A673 (cell line): ENCODE results near the gene RAPGEF3. TPM values are rescaled to one million over a fixed set of nuclear protein-coding genes. Genes with fewer than 3 reads are reported as not detected.

ENCODE experiments used
- BruUV-seq: library from RNA; stranded (reverse); fragments of 400-500 nt; replicated peaks from 2 replicates; lab custom pipeline; 2021; lab: Mats Ljungman, UMichigan
- CTCF ChIA-PET: fragments of 300-600 bp; sonication (Branson Sonifier 250); formaldehyde crosslinking; loops from one replicate; lab custom pipeline; 2022; ENCODE audit warnings: antibody characterized with exemption; lab: Charles Lee
- POLR2A ChIA-PET: fragments of 300-600 bp; sonication (Branson Sonifier 250); formaldehyde crosslinking; loops from one replicate; lab custom pipeline; 2022; ENCODE audit warnings: antibody characterized with exemption; ENCODE audit not compliant: low non-redundant PET; lab: Charles Lee
- DNase-seq: peaks from one replicate; pipeline ENCODE4 v3.0.0-alpha.2; 2015; ENCODE audit warnings: low spot score
- H3K27ac ChIP-seq: fragments of 200-600 bp; sonication (generic); 2 replicates; pipeline ENCODE4 v1.5.1; 2016; ENCODE audit warnings: mixed run types, low read depth, mild to moderate bottlenecking, mixed read lengths, antibody characterized with exemption, low read length; ENCODE audit not compliant: poor library complexity, severe bottlenecking
- H3K27me3 ChIP-seq: fragments of 200-600 bp; sonication (generic); replicated peaks from 2 replicates; pipeline ENCODE4 v1.6.1; 2017; ENCODE audit warnings: mixed run types, low read depth, mild to moderate bottlenecking, mixed read lengths, antibody characterized with exemption, low read length; ENCODE audit not compliant: insufficient read depth, poor library complexity
- H3K36me3 ChIP-seq: fragments of 200-600 bp; sonication (generic); 2 replicates; pipeline ENCODE4 v1.6.1; 2016; ENCODE audit warnings: mixed run types, mild to moderate bottlenecking, mixed read lengths, antibody characterized with exemption, low read length; ENCODE audit not compliant: insufficient read depth, poor library complexity, severe bottlenecking
- H3K4me1 ChIP-seq: fragments of 200-600 bp; sonication (generic); 2 replicates; pipeline ENCODE4 v1.6.1; 2017; ENCODE audit warnings: mixed run types, mild to moderate bottlenecking, mixed read lengths, antibody characterized with exemption, low read length; ENCODE audit not compliant: insufficient read depth, poor library complexity, severe bottlenecking
- H3K4me3 ChIP-seq: fragments of 200-600 bp; sonication (generic); 2 replicates; pipeline ENCODE4 v1.5.1; 2016; ENCODE audit warnings: low read depth, mixed run types, mild to moderate bottlenecking, mixed read lengths, low read length; ENCODE audit not compliant: poor library complexity, severe bottlenecking
- H3K9me3 ChIP-seq: fragments of 200-600 bp; sonication (generic); 2 replicates; pipeline ENCODE4 v1.6.1; 2016; ENCODE audit warnings: mixed run types, low read depth, mild to moderate bottlenecking, mixed read lengths, antibody characterized with exemption, low read length; ENCODE audit not compliant: poor library complexity, severe bottlenecking
- EZH2 ChIP-seq: fragments of 200-600 bp; sonication (generic); IDR thresholded peaks from 2 replicates; pipeline ENCODE4 v1.6.1; 2017; ENCODE audit warnings: borderline replicate concordance, low read depth, mild to moderate bottlenecking, mixed read lengths, antibody characterized with exemption, low read length; ENCODE audit not compliant: poor library complexity, severe bottlenecking
- intact Hi-C: fragments of 100-400 bp; cut with micrococcal nuclease; formaldehyde crosslinking; loops from one replicate; pipeline ENCODE4 v1.10.0; 2022; ENCODE audit not compliant: unreplicated experiment
- total RNA-seq: library from RNA; stranded (reverse); gene quantifications from 2 replicates; pipeline ENCODE4 v1.2.3, GENCODE V29; 2021
- TF ChIP-seq, protein P1 (sequence below): fragments of 300-800, 200-600 bp; sonication (generic); conservative IDR thresholded peaks from 2 replicates; pipeline ENCODE4 v1.5.1; 2017; ENCODE audit warnings: low read depth, mild to moderate bottlenecking, antibody characterized with exemption, low read length, moderate library complexity, mixed read lengths

RAPGEF3 gene
- total RNA-seq, 1 experiment from 2014 or later, result 4.3 TPM

DNA sequence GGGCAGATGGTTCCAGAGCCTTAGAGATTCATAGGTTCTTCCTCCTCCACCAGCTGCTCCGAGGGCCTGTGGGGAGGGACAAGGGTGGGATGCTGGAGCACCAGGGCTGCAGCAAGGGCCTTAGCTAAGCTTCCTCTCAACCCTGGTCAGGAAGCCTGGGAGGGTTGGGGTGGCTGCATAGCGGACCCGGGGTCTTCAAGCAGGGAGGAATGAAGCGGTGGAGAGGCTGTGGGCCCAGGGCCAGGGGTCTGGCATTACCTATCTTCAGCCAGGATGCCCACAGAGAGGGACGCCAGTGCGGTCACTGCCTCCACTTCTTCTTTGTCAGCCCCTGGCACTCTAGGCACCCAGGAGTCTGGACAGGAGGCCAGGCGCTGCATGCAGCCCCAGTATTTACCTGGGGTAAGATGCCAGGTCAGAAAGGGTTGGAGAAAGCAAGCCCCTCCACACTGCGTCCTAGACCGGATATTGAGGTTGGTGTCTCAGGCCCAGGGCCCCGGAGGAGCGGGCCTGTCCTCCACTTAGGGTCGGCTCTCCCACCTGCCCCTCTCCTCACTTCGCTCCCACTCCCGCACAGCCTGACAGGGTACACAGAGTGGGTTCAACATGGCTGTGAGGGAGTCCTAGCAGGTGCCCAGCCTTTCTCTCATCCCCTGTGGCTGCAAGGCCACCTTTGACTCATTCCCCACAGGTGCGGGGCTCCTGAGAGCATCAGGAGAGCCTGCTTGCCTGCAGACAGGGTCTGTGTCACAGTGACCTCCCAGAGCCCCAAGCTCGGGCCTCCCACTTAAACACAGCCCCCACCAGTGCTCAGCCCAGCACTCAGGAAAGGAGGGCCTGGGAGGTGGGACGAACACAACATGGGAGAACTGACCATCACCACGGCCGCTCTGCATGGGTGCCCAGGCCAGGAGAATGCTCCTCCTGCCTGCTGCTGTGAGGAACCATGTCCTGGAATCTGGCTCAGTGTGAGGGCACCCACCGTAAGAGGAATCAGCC is 25.4 kb upstream of the RAPGEF3 start:
- BruUV-seq, result no TSS peak
- no peak for TF ChIP-seq EZH2
- intact Hi-C loops, result no loop called here
- no peaks in the 10 kb centered on the region for H3K9me3 ChIP-seq
- peaks cover 65% of the 10 kb centered on the region for H3K36me3 ChIP-seq
- CTCF ChIA-PET, result no interaction called here
- no peaks in the 10 kb centered on the region for H3K4me1 ChIP-seq
- no peak overlapping the region for H3K27ac ChIP-seq
- POLR2A ChIA-PET, result no interaction called here
- no peaks in the 10 kb centered on the region for H3K27me3 ChIP-seq
- H3K4me3 ChIP-seq, result no peak overlapping the region
- DNase-seq, result no peak

DNA sequence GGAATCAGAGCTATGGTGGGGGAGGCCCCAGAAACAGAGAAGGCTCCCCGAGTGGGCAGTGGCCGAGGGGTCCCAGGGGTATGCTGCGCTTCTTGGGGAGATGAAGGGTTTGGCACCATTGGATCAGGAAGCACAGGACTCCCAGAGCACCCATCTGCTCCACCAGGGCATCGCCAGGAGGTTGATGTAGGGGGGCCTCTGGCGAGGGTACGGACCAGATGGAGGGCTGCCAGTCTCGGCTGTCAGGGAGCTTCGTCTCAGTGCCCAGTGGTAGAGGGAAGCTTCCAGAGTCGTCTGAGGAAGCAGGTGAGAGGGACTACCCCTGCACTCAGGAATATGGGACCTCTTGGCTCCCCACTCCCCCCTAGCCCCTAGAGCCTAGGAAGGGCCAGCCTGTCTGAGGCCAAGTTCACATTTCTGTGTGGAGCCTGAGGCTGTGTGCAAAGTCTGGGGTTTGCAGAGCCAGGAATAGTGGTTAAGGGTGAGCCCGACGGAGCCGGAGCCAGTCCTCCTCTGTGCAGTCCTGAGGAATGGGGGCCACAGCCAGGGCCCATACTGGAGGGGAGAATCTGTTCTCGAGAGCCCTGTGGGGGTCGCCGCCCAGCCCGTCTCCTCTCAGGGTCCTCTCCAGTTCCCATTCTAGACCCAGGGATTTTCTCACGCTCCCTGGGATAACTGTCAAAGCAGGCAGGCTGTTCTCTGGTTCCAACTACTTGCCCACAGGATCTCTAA is 24.5 kb upstream of the RAPGEF3 start:
- Histone ChIP-seq H3K4me3 (no peak overlapping the region), H3K36me3 (peaks cover 55% of the 10 kb centered on the region), H3K4me1 (no peaks in the 10 kb centered on the region), H3K27me3 (no peaks in the 10 kb centered on the region), H3K27ac (no peak overlapping the region), H3K9me3 (no peaks in the 10 kb centered on the region)
- TF ChIP-seq, protein P1, sequence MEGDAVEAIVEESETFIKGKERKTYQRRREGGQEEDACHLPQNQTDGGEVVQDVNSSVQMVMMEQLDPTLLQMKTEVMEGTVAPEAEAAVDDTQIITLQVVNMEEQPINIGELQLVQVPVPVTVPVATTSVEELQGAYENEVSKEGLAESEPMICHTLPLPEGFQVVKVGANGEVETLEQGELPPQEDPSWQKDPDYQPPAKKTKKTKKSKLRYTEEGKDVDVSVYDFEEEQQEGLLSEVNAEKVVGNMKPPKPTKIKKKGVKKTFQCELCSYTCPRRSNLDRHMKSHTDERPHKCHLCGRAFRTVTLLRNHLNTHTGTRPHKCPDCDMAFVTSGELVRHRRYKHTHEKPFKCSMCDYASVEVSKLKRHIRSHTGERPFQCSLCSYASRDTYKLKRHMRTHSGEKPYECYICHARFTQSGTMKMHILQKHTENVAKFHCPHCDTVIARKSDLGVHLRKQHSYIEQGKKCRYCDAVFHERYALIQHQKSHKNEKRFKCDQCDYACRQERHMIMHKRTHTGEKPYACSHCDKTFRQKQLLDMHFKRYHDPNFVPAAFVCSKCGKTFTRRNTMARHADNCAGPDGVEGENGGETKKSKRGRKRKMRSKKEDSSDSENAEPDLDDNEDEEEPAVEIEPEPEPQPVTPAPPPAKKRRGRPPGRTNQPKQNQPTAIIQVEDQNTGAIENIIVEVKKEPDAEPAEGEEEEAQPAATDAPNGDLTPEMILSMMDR, result no peak
- TF ChIP-seq EZH2, result no peak
- POLR2A ChIA-PET, result no interaction called here
- TSS peak; percentile 31 for BruUV-seq
- no peak for DNase-seq
- intact Hi-C loops, result no loop called here
- CTCF ChIA-PET, result interaction anchor here (1.9 kb wide), 1 partner anchor 55 kb away, joined by 6 read pairs; no protein-coding TSS in a partner anchor

DNA sequence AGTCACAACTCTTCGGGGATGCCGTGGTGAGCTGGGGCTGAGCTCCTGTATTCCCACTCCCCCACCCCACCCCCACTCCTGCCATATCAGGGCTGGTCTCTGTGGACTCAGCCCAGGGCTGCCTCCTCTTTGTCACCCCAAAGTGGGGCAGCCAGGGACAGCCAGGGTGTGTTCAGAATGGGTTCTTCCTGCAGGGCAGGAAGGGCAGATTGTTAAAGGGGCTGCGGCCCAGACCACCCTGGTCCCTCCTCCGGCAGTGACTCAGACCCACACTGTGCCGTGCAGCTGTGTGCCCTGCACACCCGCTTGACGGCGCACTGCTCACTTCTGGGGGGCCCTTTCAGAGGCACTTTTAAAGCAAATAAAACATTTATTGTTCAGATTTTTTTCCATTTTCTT is 23.7 kb upstream of the RAPGEF3 start:
- intact Hi-C loops, result no loop called here
- CTCF ChIA-PET, result interaction anchor here (1.9 kb wide), 1 partner anchor 56 kb away, joined by 6 read pairs; no protein-coding TSS in a partner anchor
- peaks cover 48% of the 10 kb centered on the region for H3K36me3 ChIP-seq

More for the DNA sequence above, 23.7 kb upstream of the RAPGEF3 start:
- Histone ChIP-seq H3K27ac (no peak overlapping the region), H3K9me3 (no peaks in the 10 kb centered on the region), H3K27me3 (no peaks in the 10 kb centered on the region), H3K4me1 (peaks cover 5% of the 10 kb centered on the region), H3K4me3 (no peak overlapping the region)
- POLR2A ChIA-PET, result no interaction called here
- BruUV-seq, result no TSS peak
- DNase-seq, result no peak
- no peak for TF ChIP-seq EZH2
- TF ChIP-seq, protein P1, result no peak
